AG08395 (cell line): ENCODE results near the gene ARPC5L.
"Not testable (repeated sequence)": the region's sequence is repeated elsewhere in the genome, so short reads cannot be mapped to it uniquely, and the experiment has no call there.

Experiments used
- DNase-seq: peaks from one replicate; pipeline ENCODE4 v3.0.0; 2012; ENCODE audit warnings: mixed read lengths, low spot score

ARPC5L gene

DNA sequence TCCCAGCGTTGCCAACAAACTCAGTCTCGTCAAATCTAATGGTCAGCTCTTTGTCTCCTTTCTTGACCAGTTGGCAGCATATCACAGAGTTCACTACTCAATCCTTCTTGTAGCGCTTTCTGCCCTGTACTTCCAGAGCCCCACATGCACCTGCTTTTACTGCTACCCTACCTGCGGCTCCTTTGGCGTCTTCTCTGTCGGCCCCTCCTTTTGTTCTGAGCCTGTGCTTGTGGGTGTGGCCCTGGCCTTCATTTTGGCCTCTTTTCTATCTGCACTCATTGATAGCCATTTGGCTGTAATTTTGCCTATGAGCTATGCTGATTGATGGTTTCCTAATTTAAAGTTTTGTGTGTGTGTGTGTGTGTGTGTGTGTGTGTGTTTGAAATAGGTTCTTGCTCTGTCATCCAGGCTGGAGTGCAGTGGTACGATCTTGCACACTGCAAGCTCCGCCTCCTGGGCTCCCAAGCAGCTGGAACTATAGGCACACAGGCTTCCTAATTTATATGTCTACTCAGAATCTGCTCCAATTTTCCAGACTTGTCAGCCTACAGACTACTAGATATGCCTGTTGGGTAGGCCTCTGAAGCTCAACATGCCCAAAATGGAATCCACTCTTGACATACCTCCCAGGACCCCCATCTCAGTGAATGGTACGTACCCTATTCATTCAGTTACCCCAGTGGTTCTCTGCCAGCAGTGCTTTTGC, 32.3 kb downstream of the ARPC5L start:
- no peak for DNase-seq

DNA sequence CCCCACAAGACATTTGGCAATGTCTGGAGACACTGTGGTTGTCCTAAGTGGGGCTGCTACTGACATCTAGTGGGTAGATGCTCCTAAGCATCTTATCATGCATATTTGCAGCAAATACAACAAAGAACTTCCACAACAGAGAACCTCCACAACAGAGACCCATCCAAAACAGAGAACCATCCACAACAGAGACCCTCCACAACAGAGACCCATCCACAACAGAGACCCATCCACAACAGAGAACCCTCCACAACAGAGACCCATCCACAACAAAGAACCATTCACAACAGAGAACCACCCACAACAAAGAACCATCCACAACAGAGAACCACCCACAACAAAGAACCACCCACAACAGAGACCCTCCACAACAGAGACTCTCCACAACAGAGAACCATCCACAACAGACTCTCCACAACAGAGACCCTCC, 32.8 kb downstream of the ARPC5L start:
- peak; percentile 39 for DNase-seq

DNA sequence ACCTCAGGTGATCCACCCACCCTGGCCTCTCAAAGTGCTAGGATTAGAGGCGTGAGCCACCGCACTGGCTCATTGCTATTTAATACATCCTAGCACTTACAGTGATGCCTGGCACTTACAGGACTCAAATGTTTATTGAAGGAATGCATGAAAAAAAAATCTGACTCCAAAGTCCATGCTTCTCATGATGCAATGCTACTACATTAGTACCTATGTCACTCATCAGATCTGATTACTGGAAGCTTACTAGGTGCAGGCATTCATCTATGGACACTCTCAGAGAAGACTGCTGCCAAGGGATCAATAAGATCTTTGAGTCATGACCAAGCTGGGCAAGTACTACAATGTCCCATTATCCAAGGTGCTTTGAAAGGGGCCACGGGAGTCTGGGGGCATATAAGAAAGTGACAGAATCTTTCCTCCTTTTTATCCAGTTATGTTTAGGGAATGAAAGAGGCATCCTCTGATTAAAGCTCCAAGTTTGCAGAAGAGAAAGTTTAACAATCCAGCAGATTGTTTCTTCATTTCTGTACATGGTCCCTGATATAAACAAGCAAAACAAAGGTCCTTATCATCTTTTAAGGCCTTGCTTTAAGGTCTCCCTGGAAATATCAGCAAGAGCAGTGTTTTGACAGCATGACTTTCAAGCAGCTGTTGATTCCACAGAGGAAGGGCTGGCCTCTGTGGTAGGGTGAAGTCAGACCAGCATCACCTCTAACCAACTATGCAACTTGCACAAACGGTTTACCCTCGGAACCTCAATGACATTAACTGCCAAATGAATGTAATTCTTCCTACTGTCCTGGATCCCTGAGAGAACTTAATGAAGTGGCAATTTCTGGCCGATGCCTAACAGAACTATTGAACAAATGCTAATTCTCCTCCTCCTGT, 35.9 kb downstream of the ARPC5L start:
- DNase-seq: no peak

DNA sequence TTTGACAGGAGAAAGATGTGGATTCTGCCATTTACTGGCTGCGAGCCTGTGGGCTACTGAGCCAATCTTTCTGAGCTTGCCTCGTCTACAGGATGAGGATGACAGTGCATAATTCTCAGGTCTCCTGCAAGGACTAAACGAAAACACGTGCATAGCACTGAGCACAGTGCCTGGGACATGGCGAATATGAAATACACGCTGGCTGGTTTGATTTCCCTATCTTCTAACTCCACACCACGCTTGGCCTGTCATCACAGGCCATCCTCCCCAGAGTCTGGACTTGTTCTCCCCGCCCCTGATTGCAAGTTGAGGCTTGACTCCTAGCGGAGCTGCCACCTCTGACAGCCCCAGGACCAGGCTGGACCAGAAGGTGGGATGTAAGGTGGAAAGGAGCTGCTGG, 37.9 kb downstream of the ARPC5L start:
- DNase-seq: no peak

DNA sequence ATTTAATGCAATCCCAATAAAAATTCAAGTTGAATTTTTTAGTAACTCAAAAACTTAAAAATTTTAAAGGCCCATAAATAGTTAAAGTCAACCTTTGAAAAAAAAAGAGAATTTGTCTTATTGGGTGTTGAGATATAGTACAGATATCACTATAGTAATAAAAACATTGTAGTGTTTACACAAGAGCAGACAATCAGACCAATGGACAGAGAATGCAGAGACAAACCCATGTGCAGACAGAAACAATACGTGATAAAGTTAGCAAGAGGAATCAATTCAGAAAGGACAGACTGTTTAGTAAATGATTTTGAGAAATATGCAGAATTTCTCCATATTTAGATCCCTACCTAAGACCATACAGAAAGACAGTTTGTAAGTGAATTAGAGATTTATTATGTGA, 45.0 kb downstream of the ARPC5L start:
- no peak for DNase-seq

DNA sequence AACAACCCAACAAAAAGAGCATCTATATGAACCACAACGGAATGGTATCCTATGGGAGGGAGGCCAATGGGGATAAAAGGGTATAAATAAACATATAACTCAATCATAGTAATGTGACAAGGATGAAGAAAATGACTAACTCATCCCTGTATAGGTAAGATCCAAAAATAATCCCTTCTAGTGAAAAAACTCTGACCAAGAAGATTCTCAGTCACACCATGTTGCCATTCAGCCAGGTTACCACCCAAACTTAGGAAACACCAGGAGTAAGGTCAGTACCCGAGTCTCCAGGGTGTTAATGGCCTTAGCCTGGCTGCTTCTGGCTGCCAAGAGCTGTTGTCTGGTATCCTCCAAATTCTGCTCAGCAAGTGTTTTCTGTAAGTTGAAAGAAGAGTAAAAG, 46.2 kb downstream of the ARPC5L start:
- no peak for DNase-seq

DNA sequence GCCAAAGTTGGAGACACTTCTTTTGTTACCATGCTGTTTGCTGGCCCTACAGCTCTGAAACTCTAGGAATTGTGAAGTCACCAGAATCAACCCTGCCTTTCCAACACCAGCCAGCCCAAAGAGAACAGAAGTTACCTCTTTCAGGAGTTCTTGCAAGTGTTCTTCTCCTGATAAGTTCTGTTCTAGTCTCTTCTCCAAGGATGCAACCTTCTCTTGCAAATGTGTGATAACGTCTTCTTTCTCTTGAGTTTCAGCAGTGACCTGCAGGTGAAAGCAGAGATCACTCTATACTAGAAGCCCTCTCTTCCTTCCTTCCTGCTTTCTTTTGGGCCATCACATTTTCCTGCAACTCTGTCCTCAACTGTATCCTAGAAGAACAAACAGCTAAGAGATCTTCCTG, 49.8 kb downstream of the ARPC5L start:
- DNase-seq: no peak

DNA sequence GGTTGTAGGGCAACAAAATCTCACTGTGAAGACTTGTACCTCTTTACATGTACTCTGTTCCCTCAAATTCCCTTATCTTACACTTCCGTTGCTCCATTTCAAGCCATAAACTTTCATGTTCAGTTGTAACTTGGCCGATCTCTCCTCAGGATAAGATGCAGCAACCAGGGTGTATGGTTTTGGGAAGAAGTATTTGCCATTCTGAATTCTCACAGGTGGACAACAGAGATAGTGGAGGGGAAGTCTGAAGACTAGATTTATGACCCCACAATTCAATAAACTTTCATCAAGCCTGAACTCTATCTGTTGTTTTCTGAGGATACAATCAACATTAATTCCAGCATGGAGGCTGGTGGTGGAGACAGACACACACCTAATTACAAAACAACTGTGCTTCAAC, 51.4 kb downstream of the ARPC5L start:
- no peak for DNase-seq

DNA sequence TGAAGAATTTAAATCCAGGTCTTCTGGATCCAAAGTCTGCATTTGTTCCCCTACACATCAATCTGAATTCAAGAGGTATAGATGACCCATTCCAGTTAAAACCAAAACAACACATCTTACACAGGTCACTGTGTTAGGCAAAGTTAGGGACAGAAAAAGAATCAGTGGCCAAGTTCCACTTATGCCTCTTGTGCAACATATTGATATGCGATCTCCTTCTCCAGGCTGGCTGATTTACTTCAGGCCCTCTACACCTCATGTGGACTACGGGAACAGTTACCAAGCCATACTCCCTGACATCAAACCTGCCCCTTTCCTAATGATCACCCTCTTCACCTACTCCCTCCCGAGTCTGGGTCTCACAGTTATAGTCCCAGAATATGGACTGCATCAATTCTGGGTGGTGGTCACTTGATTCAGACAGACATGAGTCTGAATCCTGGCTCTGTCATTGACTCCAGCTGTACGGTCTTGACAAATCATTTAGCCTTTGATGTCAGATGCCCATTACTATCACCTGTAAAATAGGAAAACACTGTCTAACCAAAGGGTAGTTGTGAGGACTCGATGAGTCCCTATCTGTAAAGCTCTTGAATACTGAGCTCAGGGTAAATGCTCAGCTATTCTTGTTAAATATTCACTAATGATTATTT, 52.9 kb downstream of the ARPC5L start:
- DNase-seq: no peak

DNA sequence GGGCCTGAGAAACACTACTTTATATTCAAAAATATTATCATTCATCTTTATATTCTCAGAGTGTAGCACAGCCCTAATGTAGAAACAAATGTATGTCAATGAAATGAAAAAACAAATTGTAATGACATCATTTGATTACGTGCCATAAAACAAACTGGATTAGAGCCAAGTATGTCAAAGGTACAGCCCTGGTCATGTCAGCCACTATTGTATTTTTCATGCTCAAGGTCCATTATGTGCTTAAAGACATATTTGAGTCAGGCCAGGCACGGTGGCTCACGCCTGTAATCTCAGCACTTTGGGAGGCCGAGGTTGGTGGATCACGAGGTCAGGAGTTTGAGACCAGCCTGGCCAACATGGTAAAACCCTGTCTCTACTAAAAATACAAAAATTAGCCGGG, 58.5 kb downstream of the ARPC5L start:
- not testable (repeated sequence) for DNase-seq
